K562 (cell line): Measurements from ENCODE around the gene SLC7A8. TPM values are rescaled to one million over a fixed set of nuclear protein-coding genes. Genes with fewer than 3 reads are reported as not detected.

Experiments used
- FOXA1 ChIP-seq: fragments of 450-650 bp; IDR thresholded peaks from 2 replicates; pipeline ENCODE4 v1.6.1; 2016; ENCODE audit warnings: mild to moderate bottlenecking, borderline replicate concordance
- RAD21 ChIP-seq, 2 experiments: fragments of 250-450 bp in 1 of 2; fragments of 450-650 bp in 1 of 2; sonication (Bioruptor Pico) in 1 of 2; formaldehyde crosslinking in 1 of 2; IDR thresholded peaks in 1 of 2; conservative IDR thresholded peaks in 1 of 2; 2 replicates each; pipeline versions ENCODE4 v1.4.0 to v1.8.0; 2020 to 2022; ENCODE audit warnings: mild to moderate bottlenecking in 2 of 2, moderate library complexity in 1 of 2
- REST ChIP-seq, 2 experiments: fragments of 450-650 bp; formaldehyde crosslinking in 1 of 2; IDR thresholded peaks; 2 replicates each; pipeline versions ENCODE4 v1.4.0 to v1.6.1; 2014 to 2020; ENCODE audit warnings: mild to moderate bottlenecking in 2 of 2, borderline replicate concordance in 1 of 2, low read depth in 1 of 2
- SOX6 ChIP-seq: fragments of 450-650 bp; IDR thresholded peaks from 2 replicates; pipeline ENCODE4 v1.6.1; 2014; ENCODE audit warnings: mild to moderate bottlenecking
- polyA plus RNA-seq, 8 experiments: library from polyadenylated mRNA; depleted of rRNA in 4 of 8; stranded (reverse) in 5 of 8; unstranded in 3 of 8; fragments of >200 nt; fragmentation: Nextera tagmentation in 2 of 8; fragmentation: Illumina TruSeq in 1 of 8; extraction: Ambion mirVana in 2 of 8; extraction: Trizol in 1 of 8; gene quantifications; 2 replicates each; pipeline versions ENCODE4 v1.2.1 to v1.2.3, GENCODE V29; 2011 to 2014; ENCODE audit warnings: inconsistent platforms in 1 of 8, missing spikeins in 1 of 8
- small RNA-seq: library from RNA; depleted of rRNA; stranded (forward); fragments of <200 nt; gene quantifications from one replicate; pipeline ENCODE3, GENCODE V24; 2014
- total RNA-seq, 7 experiments: library from RNA; depleted of rRNA in 6 of 7; stranded (reverse); fragments of >200 nt in 6 of 7; fragmentation: Illumina TruSeq in 2 of 7; extraction: Trizol in 2 of 7; gene quantifications; 2 replicates each; pipeline versions ENCODE4 v1.2.1 to v1.2.3, GENCODE V29; 2011 to 2021; ENCODE audit warnings: low replicate concordance in 1 of 7

Gene SLC7A8
- total and polyA plus RNA-seq, 9 of the 15 experiments (the other 6 are each of a cell fraction or from before 2014, with no cell fraction given): 2.0 to 33.0 (median 6.0) TPM

- TF ChIP-seq REST (IDR thresholded peaks at IDR 0.05; ENCODE audit: borderline replicate concordance) (peak; percentile 30; the same call in 1 of the 2 replicates), REST (CRISPR knock-in tag; IDR thresholded peaks at IDR 0.05; ENCODE audit: low read depth) (no peak), FOXA1 (no peak), SOX6 (no peak), RAD21 (CRISPR knock-in tag; conservative IDR thresholded peaks at IDR 0.05 in 1 of 2, IDR thresholded peaks at IDR 0.05 in 1 of 2) (peak; percentile 20 to 60)
Observed at GRCh38 chr14:23076785-23077408, 106.6 kb downstream of the SLC7A8 start (continued).

Small RNAs within 50 kb of the gene (small RNA-seq; reads per million reads assigned to genes)
- gene AL049829.1 (not detected), gene RNU6-1138P (not detected)

Other genes starting within 250 kb of the SLC7A8 start
Only the 7 nearest of the 20 such genes appear.
- gene ACIN1, start 88.5 kb downstream of the SLC7A8 start, total RNA-seq (2014; rRNA removed): 121 and 145 TPM in 2 replicates
- gene ACIN1, start 88.5 kb downstream of the SLC7A8 start, total RNA-seq (2014; rRNA removed; fragmentation: Illumina TruSeq; extraction: Trizol): 110 and 123 TPM in 2 replicates
- 141 and 147 TPM in 2 replicates for gene ACIN1, start 88.5 kb downstream of the SLC7A8 start, total RNA-seq (2015; rRNA removed; fragmentation: Illumina TruSeq; extraction: Trizol)
- 151 and 163 TPM in 2 replicates for gene ACIN1, start 88.5 kb downstream of the SLC7A8 start, total RNA-seq (2021)
- 129 and 157 TPM in 2 replicates for gene ACIN1, start 88.5 kb downstream of the SLC7A8 start, polyA plus RNA-seq (2011; rRNA removed)
- 180 and 196 TPM in 2 replicates for gene ACIN1, start 88.5 kb downstream of the SLC7A8 start, polyA plus RNA-seq (2014; fragmentation: Illumina TruSeq; extraction: Trizol)
- 1 to 10 TPM; 5.0 TPM for gene ACIN1, start 88.5 kb downstream of the SLC7A8 start, polyA plus RNA-seq (2014; fragmentation: Nextera tagmentation; extraction: Ambion mirVana)
- 156 and 184 TPM in 2 replicates for gene ACIN1, start 88.5 kb downstream of the SLC7A8 start, polyA plus RNA-seq (2014; rRNA removed)
- gene C14orf119, start 88.2 kb downstream of the SLC7A8 start, total RNA-seq (2014; rRNA removed): 36.7 and 38.1 TPM in 2 replicates
- 61.2 and 68.8 TPM in 2 replicates for gene C14orf119, start 88.2 kb downstream of the SLC7A8 start, total RNA-seq (2014; rRNA removed; fragmentation: Illumina TruSeq; extraction: Trizol)
- gene C14orf119, start 88.2 kb downstream of the SLC7A8 start, total RNA-seq (2015; rRNA removed; fragmentation: Illumina TruSeq; extraction: Trizol): 44.1 and 44.7 TPM in 2 replicates
- 46.0 and 47.6 TPM in 2 replicates for gene C14orf119, start 88.2 kb downstream of the SLC7A8 start, total RNA-seq (2021)
- gene C14orf119, start 88.2 kb downstream of the SLC7A8 start, polyA plus RNA-seq (2011; rRNA removed): 82.0 and 84.8 TPM in 2 replicates
- gene C14orf119, start 88.2 kb downstream of the SLC7A8 start, polyA plus RNA-seq (2014; fragmentation: Illumina TruSeq; extraction: Trizol): 37.9 and 39.3 TPM in 2 replicates
- gene C14orf119, start 88.2 kb downstream of the SLC7A8 start, polyA plus RNA-seq (2014; fragmentation: Nextera tagmentation; extraction: Ambion mirVana): 100 to 1,000 TPM; 249 to 251 TPM
- gene C14orf119, start 88.2 kb downstream of the SLC7A8 start, polyA plus RNA-seq (2014; rRNA removed): 48.5 and 51.8 TPM in 2 replicates
- not detected in 2 replicates for gene CIROP, start 78.7 kb downstream of the SLC7A8 start, total RNA-seq (2014; rRNA removed)
- gene CIROP, start 78.7 kb downstream of the SLC7A8 start, total RNA-seq (2014; rRNA removed; fragmentation: Illumina TruSeq; extraction: Trizol): not detected in 2 replicates
- not detected in 2 replicates for gene CIROP, start 78.7 kb downstream of the SLC7A8 start, total RNA-seq (2015; rRNA removed; fragmentation: Illumina TruSeq; extraction: Trizol)
- gene CIROP, start 78.7 kb downstream of the SLC7A8 start, total RNA-seq (2021): not detected in 2 replicates
- gene CIROP, start 78.7 kb downstream of the SLC7A8 start, polyA plus RNA-seq (2011; rRNA removed): not detected in 2 replicates
- gene CIROP, start 78.7 kb downstream of the SLC7A8 start, polyA plus RNA-seq (2014; fragmentation: Illumina TruSeq; extraction: Trizol): not detected in 2 replicates
- not detected for gene CIROP, start 78.7 kb downstream of the SLC7A8 start, polyA plus RNA-seq (2014; fragmentation: Nextera tagmentation; extraction: Ambion mirVana)
- gene CIROP, start 78.7 kb downstream of the SLC7A8 start, polyA plus RNA-seq (2014; rRNA removed): not detected in 2 replicates
- gene CEBPE, start 64.4 kb downstream of the SLC7A8 start, total RNA-seq (2014; rRNA removed): 0.09 TPM in 1 of 2 replicates, not detected in the other
- not detected in 2 replicates for gene CEBPE, start 64.4 kb downstream of the SLC7A8 start, total RNA-seq (2014; rRNA removed; fragmentation: Illumina TruSeq; extraction: Trizol)
- gene CEBPE, start 64.4 kb downstream of the SLC7A8 start, total RNA-seq (2015; rRNA removed; fragmentation: Illumina TruSeq; extraction: Trizol): not detected in 2 replicates
- gene CEBPE, start 64.4 kb downstream of the SLC7A8 start, total RNA-seq (2021): 0.13 and 0.16 TPM in 2 replicates
- 0.09 TPM in 1 of 2 replicates, not detected in the other for gene CEBPE, start 64.4 kb downstream of the SLC7A8 start, polyA plus RNA-seq (2011; rRNA removed)
- not detected in 2 replicates for gene CEBPE, start 64.4 kb downstream of the SLC7A8 start, polyA plus RNA-seq (2014; fragmentation: Illumina TruSeq; extraction: Trizol)
- gene CEBPE, start 64.4 kb downstream of the SLC7A8 start, polyA plus RNA-seq (2014; fragmentation: Nextera tagmentation; extraction: Ambion mirVana): not detected
- gene CEBPE, start 64.4 kb downstream of the SLC7A8 start, polyA plus RNA-seq (2014; rRNA removed): 0.12 and 0.15 TPM in 2 replicates
- gene RNF212B, start 54.3 kb upstream of the SLC7A8 start, total RNA-seq (2014; rRNA removed): not detected in 2 replicates
- 0.26 TPM in 1 of 2 replicates, not detected in the other for gene RNF212B, start 54.3 kb upstream of the SLC7A8 start, total RNA-seq (2014; rRNA removed; fragmentation: Illumina TruSeq; extraction: Trizol)
- gene RNF212B, start 54.3 kb upstream of the SLC7A8 start, total RNA-seq (2015; rRNA removed; fragmentation: Illumina TruSeq; extraction: Trizol): not detected in 2 replicates
- gene RNF212B, start 54.3 kb upstream of the SLC7A8 start, total RNA-seq (2021): 0.27 TPM in 1 of 2 replicates, not detected in the other
- 0.43 and 0.65 TPM in 2 replicates for gene RNF212B, start 54.3 kb upstream of the SLC7A8 start, polyA plus RNA-seq (2011; rRNA removed)
- 0.15 and 0.32 TPM in 2 replicates for gene RNF212B, start 54.3 kb upstream of the SLC7A8 start, polyA plus RNA-seq (2014; fragmentation: Illumina TruSeq; extraction: Trizol)
- gene RNF212B, start 54.3 kb upstream of the SLC7A8 start, polyA plus RNA-seq (2014; fragmentation: Nextera tagmentation; extraction: Ambion mirVana): under 1 TPM; 0.27 to 0.39 TPM
- gene RNF212B, start 54.3 kb upstream of the SLC7A8 start, polyA plus RNA-seq (2014; rRNA removed): 0.08 and 0.17 TPM in 2 replicates
- gene HOMEZ, start 102.5 kb upstream of the SLC7A8 start, total RNA-seq (2014; rRNA removed): 14.4 and 15.1 TPM in 2 replicates
- gene HOMEZ, start 102.5 kb upstream of the SLC7A8 start, total RNA-seq (2014; rRNA removed; fragmentation: Illumina TruSeq; extraction: Trizol): 15.1 and 16.5 TPM in 2 replicates
- 17.8 and 18.2 TPM in 2 replicates for gene HOMEZ, start 102.5 kb upstream of the SLC7A8 start, total RNA-seq (2015; rRNA removed; fragmentation: Illumina TruSeq; extraction: Trizol)
- gene HOMEZ, start 102.5 kb upstream of the SLC7A8 start, total RNA-seq (2021): 20.6 and 23.1 TPM in 2 replicates
- gene HOMEZ, start 102.5 kb upstream of the SLC7A8 start, polyA plus RNA-seq (2011; rRNA removed): 30.2 and 32.0 TPM in 2 replicates
- 26.9 and 29.0 TPM in 2 replicates for gene HOMEZ, start 102.5 kb upstream of the SLC7A8 start, polyA plus RNA-seq (2014; fragmentation: Illumina TruSeq; extraction: Trizol)
- gene HOMEZ, start 102.5 kb upstream of the SLC7A8 start, polyA plus RNA-seq (2014; fragmentation: Nextera tagmentation; extraction: Ambion mirVana): 1 to 10 TPM; 3.0 to 5.3 TPM
- gene HOMEZ, start 102.5 kb upstream of the SLC7A8 start, polyA plus RNA-seq (2014; rRNA removed): 16.9 and 20.0 TPM in 2 replicates
- gene PPP1R3E, start 119.2 kb upstream of the SLC7A8 start, total RNA-seq (2014; rRNA removed): 2.8 and 3.2 TPM in 2 replicates
- gene PPP1R3E, start 119.2 kb upstream of the SLC7A8 start, total RNA-seq (2014; rRNA removed; fragmentation: Illumina TruSeq; extraction: Trizol): 7.1 and 8.4 TPM in 2 replicates
- 7.2 and 8.5 TPM in 2 replicates for gene PPP1R3E, start 119.2 kb upstream of the SLC7A8 start, total RNA-seq (2015; rRNA removed; fragmentation: Illumina TruSeq; extraction: Trizol)
- 7.3 and 7.6 TPM in 2 replicates for gene PPP1R3E, start 119.2 kb upstream of the SLC7A8 start, total RNA-seq (2021)
- gene PPP1R3E, start 119.2 kb upstream of the SLC7A8 start, polyA plus RNA-seq (2011; rRNA removed): 18.4 and 26.2 TPM in 2 replicates
- gene PPP1R3E, start 119.2 kb upstream of the SLC7A8 start, polyA plus RNA-seq (2014; fragmentation: Illumina TruSeq; extraction: Trizol): 11.5 and 13.4 TPM in 2 replicates
- 1 to 10 TPM; 3.4 to 3.9 TPM for gene PPP1R3E, start 119.2 kb upstream of the SLC7A8 start, polyA plus RNA-seq (2014; fragmentation: Nextera tagmentation; extraction: Ambion mirVana)
- gene PPP1R3E, start 119.2 kb upstream of the SLC7A8 start, polyA plus RNA-seq (2014; rRNA removed): 12.9 and 18.5 TPM in 2 replicates